Ovary (tissue), 9 donors: Measurements from ENCODE around the gene STIM2. TPM values are rescaled to one million over a fixed set of nuclear protein-coding genes. Genes with fewer than 3 reads are reported as not detected.
"Not testable (repeated sequence)": the region's sequence is repeated elsewhere in the genome, so short reads cannot be mapped to it uniquely, and the experiment has no call there.

Experiments used
- DNase-seq, 5 donors: peaks; one replicate each; pipeline ENCODE4 v3.0.0-alpha.2; 2019 to 2020
- H3K27ac ChIP-seq, 2 donors: fragments of 200-600 bp; one replicate each; pipeline versions ENCODE4 v1.5.1 to v1.8.0; 2019 to 2022
- H3K27me3 ChIP-seq: fragments of 200-600 bp; one replicate; pipeline ENCODE4 v1.8.0; 2022
- H3K36me3 ChIP-seq: fragments of 200-600 bp; sonication (generic); one replicate; pipeline ENCODE4 v1.5.1; 2019
- H3K4me1 ChIP-seq: one replicate; pipeline ENCODE4 v1.8.1; 2013; ENCODE audit warnings: mild to moderate bottlenecking, moderate library complexity; ENCODE audit not compliant: insufficient read depth
- H3K4me3 ChIP-seq: fragments of 200-600 bp; sonication (generic); one replicate; pipeline ENCODE4 v1.5.1; 2017
- H3K9me3 ChIP-seq, 2 donors: fragments of 200-600 bp in 1 of 2; sonication (generic) in 1 of 2; one replicate each; pipeline versions ENCODE4 v1.5.1 to v1.8.1; 2013 to 2019; ENCODE audit warnings: mild to moderate bottlenecking in 1 of 2, moderate library complexity in 1 of 2
- EP300 ChIP-seq: sonication (generic); formaldehyde crosslinking; IDR thresholded peaks from one replicate; pipeline ENCODE4 v1.6.1; 2017; ENCODE audit warnings: antibody characterized with exemption
- POLR2A ChIP-seq: fragments of 450-650 bp; IDR thresholded peaks from one replicate; pipeline ENCODE4 v1.6.1; 2017; ENCODE audit warnings: antibody characterized with exemption, mild to moderate bottlenecking, moderate library complexity
- whole genome bisulfite sequencing, 3 donors: extraction: QIAGEN DNeasy Blood & Tissue Kit in 1 of 3; methylation state at CpG; one replicate each; pipeline versions ENCODE4 v1.1.5 to v1.1.7; 2013 to 2017; 5-methylcytosine and 5-hydroxymethylcytosine counted together
- intact Hi-C, 4 donors: fragments of 100-400 bp; cut with DNase I; formaldehyde crosslinking; loops; one replicate each; pipeline versions ENCODE4 v1.11.0 to v1.15.1; 2022 to 2023
- polyA plus RNA-seq, 2 donors: library from polyadenylated mRNA; stranded (reverse); fragments of 200-250 nt in 1 of 2; fragments of 350-450 nt in 1 of 2; fragmentation: Illumina TruSeq in 1 of 2; extraction: RNeasy Lipid Tissue Mini Kit (QIAGEN cat#74804) in 1 of 2; gene quantifications; one replicate each; pipeline ENCODE4 v1.2.3, GENCODE V29; 2013 to 2014
- total RNA-seq, 7 donors: library from RNA; depleted of rRNA in 2 of 7; stranded (reverse); fragments of >200 nt in 2 of 7; fragmentation: NEBNext Ultra II Directional in 3 of 7; extraction: Animal tissue kit (Norgen Biotek cat#: 25700) in 3 of 7; gene quantifications; one replicate each; pipeline versions ENCODE4 v1.1.0 to v1.2.4, GENCODE V29; 2016 to 2023
- TF ChIP-seq, protein P1 (sequence below), 3 donors: fragments of 450-650 bp in 2 of 3; fragments of 200-600 bp in 1 of 3; IDR thresholded peaks; one replicate each; pipeline versions ENCODE4 v1.5.1 to v1.8.0; 2016 to 2022; ENCODE audit warnings: antibody characterized with exemption in 3 of 3, mild to moderate bottlenecking in 1 of 3
- donor health status: DM: no; HTN: no; CAD: no; lungs with moderate emphysema.
- donor health status: DM: no; HTN: no; CAD: no.
- donor health status: Bipolar disorder and iron deficiency.
- donor health status: DM: yes; HTN: yes; CAD: no.
- donor health status: DM: no; HTN: no; CAD: no.
- donor health status: DM: yes; HTN: yes; CAD: no.

STIM2 gene
- total and polyA plus RNA-seq, 9 donors: 24.0 to 47.9 (median 38.8) TPM

DNA sequence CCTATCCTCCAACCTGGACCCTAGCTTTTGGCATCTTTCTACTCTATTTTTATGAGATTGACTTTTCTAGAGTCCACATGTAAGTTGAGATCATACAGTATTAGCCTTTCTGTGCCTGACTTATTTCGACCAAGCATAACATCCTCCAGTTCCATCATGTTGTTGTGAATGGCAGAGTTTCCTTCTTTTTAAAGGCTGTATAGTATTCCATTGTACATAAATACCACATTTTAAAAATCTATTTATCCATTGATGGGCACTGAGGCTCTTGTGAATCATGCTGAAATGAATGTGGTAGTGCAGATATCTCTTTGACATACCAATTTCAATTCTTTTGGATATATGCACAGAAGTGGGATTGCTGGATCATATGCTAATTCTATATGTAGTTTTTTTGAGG, 40.3 kb upstream of the STIM2 start:
- TF ChIP-seq, protein P1, sequence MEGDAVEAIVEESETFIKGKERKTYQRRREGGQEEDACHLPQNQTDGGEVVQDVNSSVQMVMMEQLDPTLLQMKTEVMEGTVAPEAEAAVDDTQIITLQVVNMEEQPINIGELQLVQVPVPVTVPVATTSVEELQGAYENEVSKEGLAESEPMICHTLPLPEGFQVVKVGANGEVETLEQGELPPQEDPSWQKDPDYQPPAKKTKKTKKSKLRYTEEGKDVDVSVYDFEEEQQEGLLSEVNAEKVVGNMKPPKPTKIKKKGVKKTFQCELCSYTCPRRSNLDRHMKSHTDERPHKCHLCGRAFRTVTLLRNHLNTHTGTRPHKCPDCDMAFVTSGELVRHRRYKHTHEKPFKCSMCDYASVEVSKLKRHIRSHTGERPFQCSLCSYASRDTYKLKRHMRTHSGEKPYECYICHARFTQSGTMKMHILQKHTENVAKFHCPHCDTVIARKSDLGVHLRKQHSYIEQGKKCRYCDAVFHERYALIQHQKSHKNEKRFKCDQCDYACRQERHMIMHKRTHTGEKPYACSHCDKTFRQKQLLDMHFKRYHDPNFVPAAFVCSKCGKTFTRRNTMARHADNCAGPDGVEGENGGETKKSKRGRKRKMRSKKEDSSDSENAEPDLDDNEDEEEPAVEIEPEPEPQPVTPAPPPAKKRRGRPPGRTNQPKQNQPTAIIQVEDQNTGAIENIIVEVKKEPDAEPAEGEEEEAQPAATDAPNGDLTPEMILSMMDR (IDR thresholded peaks at IDR 0.05): no peak
- TF ChIP-seq POLR2A (no peak), EP300 (no peak)
- intact Hi-C loops: no loop called here
- 84 to 92% (median 92%) methylated on average over 1 of the region's 1 CpG for WGBS, 3 donors

DNA sequence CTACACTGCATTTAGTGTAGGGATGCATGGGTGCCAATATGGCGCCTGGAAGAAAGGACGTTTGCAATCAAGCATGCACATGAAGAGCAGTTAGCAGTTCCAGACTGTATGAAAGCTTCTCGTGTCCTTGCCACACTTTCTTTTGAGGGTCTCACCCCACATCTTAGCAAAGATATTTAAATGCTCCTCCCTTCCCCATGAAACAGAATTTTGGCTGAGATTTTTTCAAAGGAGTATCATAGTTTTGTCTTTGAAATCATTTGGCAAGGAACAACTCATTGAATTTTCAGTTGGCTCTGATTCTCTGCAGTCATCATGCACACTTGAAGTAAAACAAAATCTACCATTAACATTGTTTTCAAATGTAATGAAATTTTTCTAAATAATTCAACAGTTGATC, 39.6 kb upstream of the STIM2 start:
- intact Hi-C loops: no loop called here
- Histone ChIP-seq H3K4me3 (no peak overlapping the region), H3K27me3 (no peaks in the 10 kb centered on the region), H3K36me3 (no peaks in the 10 kb centered on the region), H3K4me1 (no peaks in the 10 kb centered on the region), H3K27ac (no peak overlapping the region), H3K9me3 (no peaks in the 10 kb centered on the region)
- WGBS, 3 donors: 54 to 70% (median 67%) methylated on average over 3 of the region's 3 CpGs
- no peak for DNase-seq
- TF ChIP-seq, protein P1 (IDR thresholded peaks at IDR 0.05): no peak
- TF ChIP-seq POLR2A (no peak), EP300 (no peak)

More for the DNA sequence above, 40.3 kb upstream of the STIM2 start:
- Histone ChIP-seq H3K36me3 (no peaks in the 10 kb centered on the region), H3K9me3 (no peaks in the 10 kb centered on the region), H3K27me3 (no peaks in the 10 kb centered on the region), H3K4me3 (no peak overlapping the region), H3K4me1 (no peaks in the 10 kb centered on the region), H3K27ac (no peak overlapping the region)
- no peak for DNase-seq

DNA sequence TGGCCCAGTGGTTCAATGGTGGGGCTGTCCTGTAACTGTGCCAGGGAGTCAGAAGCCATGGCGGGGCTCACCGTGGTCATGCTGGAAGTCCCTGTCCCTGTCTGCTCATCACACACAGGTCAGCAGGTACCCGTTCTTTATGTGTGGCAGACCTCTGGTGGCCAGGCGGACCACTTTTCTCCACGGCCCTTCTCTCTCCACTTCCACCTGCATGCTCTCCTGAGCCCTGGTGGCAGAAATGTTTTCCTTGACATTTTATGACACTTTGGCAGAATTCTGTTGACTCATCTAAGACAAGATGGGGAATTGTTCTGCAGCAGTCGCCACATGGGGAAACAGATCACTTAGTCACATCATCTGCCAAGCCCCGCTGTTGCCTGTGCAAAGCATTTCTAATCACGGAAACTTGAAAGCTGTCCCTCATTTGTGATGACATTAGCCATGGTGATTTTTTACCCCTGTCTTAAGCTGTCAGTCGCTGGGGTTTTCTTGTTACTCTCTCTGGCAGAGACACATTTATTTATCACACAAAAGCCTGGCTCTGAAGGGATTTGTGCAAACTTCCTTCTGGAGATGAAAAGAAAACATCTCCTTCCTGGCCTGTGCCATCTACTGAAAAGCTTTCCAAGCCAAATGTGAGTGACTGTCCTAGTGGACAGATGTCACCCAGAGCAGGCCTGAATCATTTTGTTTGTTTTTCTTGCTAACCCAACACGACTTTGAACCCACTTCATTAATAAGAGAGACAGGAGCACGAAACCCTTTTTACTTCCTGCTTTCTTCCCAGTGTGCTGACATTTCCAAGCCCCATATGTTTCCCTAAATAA, 38.8 kb upstream of the STIM2 start:
- H3K36me3 ChIP-seq: no peaks in the 10 kb centered on the region
- H3K27ac ChIP-seq: no peak overlapping the region
- 86 to 91% (median 91%) methylated on average over 11 of the region's 11 CpGs for WGBS, 3 donors
- no peak for DNase-seq
- intact Hi-C loops: no loop called here
- no peak overlapping the region for H3K4me3 ChIP-seq
- H3K4me1 ChIP-seq: no peaks in the 10 kb centered on the region
- H3K27me3 ChIP-seq: no peaks in the 10 kb centered on the region
- TF ChIP-seq POLR2A: no peak
- TF ChIP-seq EP300: no peak
- TF ChIP-seq, protein P1 (IDR thresholded peaks at IDR 0.05): no peak
- H3K9me3 ChIP-seq: no peaks in the 10 kb centered on the region

DNA sequence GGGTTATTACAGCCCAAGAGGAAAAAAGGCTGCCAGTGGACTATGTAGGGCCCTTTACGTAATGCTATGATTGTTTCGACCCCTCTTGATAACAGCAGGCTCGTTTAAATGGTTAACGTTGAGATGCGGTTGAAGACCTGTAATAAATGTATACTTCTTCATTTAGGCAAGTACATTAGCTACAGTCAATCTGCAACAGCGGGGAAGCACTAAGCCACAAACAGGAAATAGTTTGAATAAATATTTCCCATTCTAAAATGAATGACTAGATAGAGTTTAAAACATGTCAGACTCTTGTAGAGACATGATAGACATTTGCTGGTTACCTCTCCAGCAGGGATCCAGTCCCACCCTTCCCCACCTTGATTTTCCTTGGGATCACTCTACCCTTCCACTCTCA, 38.1 kb upstream of the STIM2 start:
- no peaks in the 10 kb centered on the region for H3K9me3 ChIP-seq
- TF ChIP-seq EP300: no peak
- TF ChIP-seq, protein P1 (IDR thresholded peaks at IDR 0.05): no peak
- no peak for TF ChIP-seq POLR2A
- no peaks in the 10 kb centered on the region for H3K36me3 ChIP-seq
- H3K4me1 ChIP-seq: no peaks in the 10 kb centered on the region
- H3K27me3 ChIP-seq: no peaks in the 10 kb centered on the region
- no peak for DNase-seq
- no peak overlapping the region for H3K4me3 ChIP-seq
- H3K27ac ChIP-seq: no peak overlapping the region
- 74 to 88% (median 78%) methylated on average over 6 of the region's 6 CpGs for WGBS, 3 donors
- intact Hi-C loops: no loop called here

DNA sequence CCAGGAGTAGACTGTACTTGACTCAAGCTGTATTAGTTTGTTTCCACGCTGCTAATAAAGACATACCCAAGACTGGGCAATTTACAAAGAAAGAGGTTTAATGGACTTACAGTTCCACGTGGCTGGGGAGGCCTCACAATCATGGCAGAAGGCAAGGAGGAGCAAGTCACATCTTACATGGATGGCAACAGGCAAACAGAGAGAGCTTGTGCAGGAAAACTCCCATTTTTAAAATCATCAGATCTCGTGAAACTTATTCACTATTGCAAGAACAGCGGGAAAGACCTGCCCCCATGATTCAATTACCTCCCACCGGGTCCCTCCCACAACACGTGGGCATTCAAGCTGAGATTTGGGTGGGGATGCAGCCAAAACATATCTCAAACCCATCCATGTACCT, 37.7 kb upstream of the STIM2 start:
- intact Hi-C loops, H3K27me3 ChIP-seq, H3K36me3 ChIP-seq, H3K9me3 ChIP-seq, H3K4me1 ChIP-seq, H3K4me3 ChIP-seq, DNase-seq, H3K27ac ChIP-seq: not testable (repeated sequence)
- 87 to 93% (median 92%) methylated on average over 6 of the region's 6 CpGs for WGBS, 3 donors
